MCF 10A (cell line): ENCODE data around the gene BCL2L1. TPM values are rescaled to one million over a fixed set of nuclear protein-coding genes. Genes with fewer than 3 reads are reported as not detected.

ENCODE experiments used
- BruUV-seq: library from RNA; stranded (reverse); fragments of 400-500 nt; replicated peaks from 2 replicates; lab custom pipeline; 2021; lab: Mats Ljungman, UMichigan
- CTCF ChIA-PET: fragments of 300-600 bp; sonication (Branson Sonifier 250); formaldehyde crosslinking; extraction: SDS; loops from one replicate; lab custom pipeline; 2021; ENCODE audit warnings: antibody characterized with exemption, inconsistent platforms; lab: Yijun Ruan, JAX
- POLR2A ChIA-PET: fragments of 300-600, 350-650 bp; sonication (Branson Sonifier 250); formaldehyde crosslinking; extraction: SDS; loops from one replicate; lab custom pipeline; 2020; ENCODE audit warnings: antibody characterized with exemption, inconsistent platforms; lab: Yijun Ruan, JAX
- DNase-seq: peaks from one replicate; pipeline ENCODE4 v3.0.0-alpha.2; 2018; ENCODE audit not compliant: unreplicated experiment
- H3K27ac Mint-ChIP-seq: one replicate; pipeline ENCODE4 v1.8.0; 2022; ENCODE audit warnings: mild to moderate bottlenecking, low read depth, mixed read lengths; ENCODE audit not compliant: unreplicated experiment
- H3K27me3 Mint-ChIP-seq: one replicate; pipeline ENCODE4 v1.8.0; 2022; ENCODE audit warnings: mixed read lengths; ENCODE audit not compliant: insufficient read depth, unreplicated experiment
- H3K36me3 Mint-ChIP-seq: one replicate; pipeline ENCODE4 v1.8.0; 2022; ENCODE audit warnings: mild to moderate bottlenecking, moderate library complexity, mixed read lengths; ENCODE audit not compliant: insufficient read depth, unreplicated experiment
- H3K4me1 Mint-ChIP-seq: one replicate; pipeline ENCODE4 v1.8.0; 2022; ENCODE audit warnings: mixed read lengths; ENCODE audit not compliant: insufficient read depth, unreplicated experiment
- H3K4me3 Mint-ChIP-seq: one replicate; pipeline ENCODE4 v1.8.0; 2022; ENCODE audit warnings: mild to moderate bottlenecking, moderate library complexity, mixed read lengths; ENCODE audit not compliant: unreplicated experiment
- H3K9me3 Mint-ChIP-seq: one replicate; pipeline ENCODE4 v1.8.0; 2022; ENCODE audit warnings: mixed read lengths; ENCODE audit not compliant: unreplicated experiment
- intact Hi-C: fragments of 100-400 bp; cut with micrococcal nuclease; formaldehyde crosslinking; loops from 2 replicates; pipeline ENCODE4 v1.14.1; 2022
- total RNA-seq: library from RNA; stranded (reverse); gene quantifications from 2 replicates; pipeline ENCODE4 v1.2.3, GENCODE V29; 2022
- TF ChIP-seq, protein P1 (sequence below): fragments of 200-600 bp; IDR thresholded peaks from one replicate; pipeline ENCODE4 v1.8.0; 2022; ENCODE audit warnings: antibody characterized with exemption, mild to moderate bottlenecking; ENCODE audit not compliant: unreplicated experiment

The BCL2L1 gene
- total RNA-seq, 1 experiment from 2014 or later: 156 TPM

- Mint-ChIP-seq H3K27ac (peak overlapping the region; percentile 77), H3K4me1 (peaks cover 73% of the 10 kb centered on the region), H3K36me3 (peaks cover 61% of the 10 kb centered on the region), H3K27me3 (no peaks in the 10 kb centered on the region), H3K9me3 (no peaks in the 10 kb centered on the region), H3K4me3 (no peak overlapping the region)
- intact Hi-C loops: no loop called here
- ChIA-PET CTCF (interaction anchor here (0.6 to 21.5 kb wide), 7 partner anchors 10 to 128 kb away, joined by 3 to 429 read pairs (median 3); partner anchors contain the start of gene BCL2L1), POLR2A (interaction anchor here (0.5 to 11.4 kb wide), 8 partner anchors 10 to 103 kb away, joined by 3 to 491 read pairs (median 74); partner anchors contain the start of genes BCL2L1, ID1 and TPX2)
- TF ChIP-seq, protein P1, sequence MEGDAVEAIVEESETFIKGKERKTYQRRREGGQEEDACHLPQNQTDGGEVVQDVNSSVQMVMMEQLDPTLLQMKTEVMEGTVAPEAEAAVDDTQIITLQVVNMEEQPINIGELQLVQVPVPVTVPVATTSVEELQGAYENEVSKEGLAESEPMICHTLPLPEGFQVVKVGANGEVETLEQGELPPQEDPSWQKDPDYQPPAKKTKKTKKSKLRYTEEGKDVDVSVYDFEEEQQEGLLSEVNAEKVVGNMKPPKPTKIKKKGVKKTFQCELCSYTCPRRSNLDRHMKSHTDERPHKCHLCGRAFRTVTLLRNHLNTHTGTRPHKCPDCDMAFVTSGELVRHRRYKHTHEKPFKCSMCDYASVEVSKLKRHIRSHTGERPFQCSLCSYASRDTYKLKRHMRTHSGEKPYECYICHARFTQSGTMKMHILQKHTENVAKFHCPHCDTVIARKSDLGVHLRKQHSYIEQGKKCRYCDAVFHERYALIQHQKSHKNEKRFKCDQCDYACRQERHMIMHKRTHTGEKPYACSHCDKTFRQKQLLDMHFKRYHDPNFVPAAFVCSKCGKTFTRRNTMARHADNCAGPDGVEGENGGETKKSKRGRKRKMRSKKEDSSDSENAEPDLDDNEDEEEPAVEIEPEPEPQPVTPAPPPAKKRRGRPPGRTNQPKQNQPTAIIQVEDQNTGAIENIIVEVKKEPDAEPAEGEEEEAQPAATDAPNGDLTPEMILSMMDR: no peak
- DNase-seq: no peak
- no TSS peak for BruUV-seq
These were observed 13.7 kb downstream of the BCL2L1 start for GRCh38 chr20:31708736-31709534.

- Mint-ChIP-seq H3K36me3 (peaks cover 62% of the 10 kb centered on the region), H3K4me1 (peaks cover 65% of the 10 kb centered on the region)
- intact Hi-C loops: no loop called here
These were observed 14.5 kb downstream of the BCL2L1 start for GRCh38 chr20:31707994-31708735.

DNA sequence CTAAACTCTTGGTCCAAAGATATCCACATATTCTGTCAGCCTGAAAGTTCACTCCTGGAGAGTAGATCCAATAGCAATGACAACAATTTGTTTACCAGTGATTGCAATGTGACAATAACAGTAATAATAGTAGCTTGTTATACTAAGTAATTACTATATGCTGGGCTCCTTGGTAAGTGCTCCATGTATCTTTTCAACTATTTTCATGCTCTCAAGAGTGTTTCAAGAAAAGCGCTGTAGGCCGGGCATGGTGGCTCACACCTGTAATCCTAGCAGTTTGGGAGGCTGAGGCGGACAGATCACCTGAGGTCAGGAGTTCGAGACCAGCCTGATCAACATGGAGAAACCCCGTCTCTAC, 15.4 kb downstream of the BCL2L1 start:
- ChIA-PET CTCF (interaction anchor here (0.6 to 21.5 kb wide), 5 partner anchors 13 to 53 kb away, joined by 3 to 429 read pairs (median 3); partner anchors contain the start of gene BCL2L1), POLR2A (interaction anchor here (0.5 to 11.4 kb wide), 8 partner anchors 11 to 102 kb away, joined by 3 to 491 read pairs (median 23); partner anchors contain the start of genes BCL2L1, ID1 and TPX2)
- TF ChIP-seq, protein P1: no peak
- DNase-seq: no peak
- BruUV-seq: no TSS peak
- Mint-ChIP-seq H3K27me3 (no peaks in the 10 kb centered on the region), H3K27ac (no peak overlapping the region), H3K4me3 (no peak overlapping the region), H3K36me3 (peaks cover 59% of the 10 kb centered on the region), H3K4me1 (peaks cover 56% of the 10 kb centered on the region), H3K9me3 (no peaks in the 10 kb centered on the region)
- intact Hi-C loops: no loop called here

More at GRCh38 chr20:31707994-31708735, 14.5 kb downstream of the BCL2L1 start:
- TF ChIP-seq, protein P1: no peak
- DNase-seq: no peak
- H3K4me3 Mint-ChIP-seq: no peak overlapping the region
- no peaks in the 10 kb centered on the region for H3K9me3 Mint-ChIP-seq
- CTCF ChIA-PET: interaction anchor here (0.6 to 21.5 kb wide), 6 partner anchors 9 to 127 kb away, joined by 3 to 429 read pairs (median 3); partner anchors contain the start of gene BCL2L1
- POLR2A ChIA-PET: interaction anchor here (0.5 to 11.4 kb wide), 8 partner anchors 10 to 103 kb away, joined by 3 to 491 read pairs (median 74); partner anchors contain the start of genes BCL2L1, ID1 and TPX2
- H3K27ac Mint-ChIP-seq: peak overlapping the region; percentile 77
- H3K27me3 Mint-ChIP-seq: no peaks in the 10 kb centered on the region
- BruUV-seq: no TSS peak
